Esophagus squamous epithelium (tissue), 5 donors: ENCODE measurements around the gene TMEM168. TPM values are rescaled to one million over a fixed set of nuclear protein-coding genes. Genes with fewer than 3 reads are reported as not detected.

Experiments used
- DNase-seq: peaks from one replicate; lab custom pipeline; 2025; lab: John Stamatoyannopoulos, UW
- H3K27ac ChIP-seq, 4 donors: fragments of 200-600 bp; sonication (generic); one replicate each; pipeline ENCODE4 v1.5.1; 2016 to 2019; ENCODE audit warnings: mild to moderate bottlenecking in 1 of 4
- H3K27me3 ChIP-seq, 4 donors: fragments of 200-600 bp; sonication (generic); 1 replicate in 3 of 4; 2 replicates in 1 of 4; pipeline versions ENCODE4 v1.5.1 to v1.6.0; 2017 to 2021; ENCODE audit warnings: antibody characterized with exemption in 1 of 4
- H3K36me3 ChIP-seq, 3 donors: fragments of 200-600 bp; sonication (generic); one replicate each; pipeline ENCODE4 v1.5.1; 2016 to 2019
- H3K4me1 ChIP-seq, 3 donors: fragments of 200-600 bp; sonication (generic); one replicate each; pipeline ENCODE4 v1.5.1; 2017 to 2019
- H3K4me3 ChIP-seq, 4 donors: fragments of 200-600 bp; sonication (generic); 1 replicate in 3 of 4; 2 replicates in 1 of 4; pipeline ENCODE4 v1.5.1; 2016 to 2019; ENCODE audit warnings: mild to moderate bottlenecking in 2 of 4, moderate library complexity in 1 of 4
- H3K9me3 ChIP-seq, 3 donors: fragments of 200-600 bp; sonication (generic); one replicate each; pipeline ENCODE4 v1.5.1; 2016 to 2019
- POLR2A ChIP-seq, 4 donors: fragments of 450-650 bp; IDR thresholded peaks; one replicate each; pipeline ENCODE4 v1.6.1; 2017; ENCODE audit warnings: antibody characterized with exemption in 4 of 4, mild to moderate bottlenecking in 4 of 4, moderate library complexity in 3 of 4
- WGBS, 2 donors: methylation state at CpG; one replicate each; pipeline ENCODE4 v1.1.5; 2018; 5-methylcytosine and 5-hydroxymethylcytosine counted together
- intact Hi-C: fragments of 100-400 bp; cut with DNase I; formaldehyde crosslinking; loops from one replicate; pipeline ENCODE4 v1.15.0; 2022
- total RNA-seq, 4 donors: library from RNA; depleted of rRNA; stranded (reverse); fragments of >200 nt; gene quantifications; one replicate each; pipeline ENCODE4 v1.1.0, GENCODE V29; 2016
- TF ChIP-seq, protein P1 (sequence below), 6 experiments: fragments of 450-650 bp in 4 of 6; fragments of 200-600 bp in 2 of 6; sonication (generic) in 2 of 6; IDR thresholded peaks; one replicate each; pipeline ENCODE4 v1.5.1; 2016 to 2019; ENCODE audit warnings: antibody characterized with exemption in 6 of 6, mild to moderate bottlenecking in 4 of 6, moderate library complexity in 4 of 6
- donor health status: DM: yes; HTN: yes; CAD: no.

TMEM168 gene
- total RNA-seq, 4 donors from 2014 or later, result 16.5 to 32.6 (median 21.6) TPM

DNA sequence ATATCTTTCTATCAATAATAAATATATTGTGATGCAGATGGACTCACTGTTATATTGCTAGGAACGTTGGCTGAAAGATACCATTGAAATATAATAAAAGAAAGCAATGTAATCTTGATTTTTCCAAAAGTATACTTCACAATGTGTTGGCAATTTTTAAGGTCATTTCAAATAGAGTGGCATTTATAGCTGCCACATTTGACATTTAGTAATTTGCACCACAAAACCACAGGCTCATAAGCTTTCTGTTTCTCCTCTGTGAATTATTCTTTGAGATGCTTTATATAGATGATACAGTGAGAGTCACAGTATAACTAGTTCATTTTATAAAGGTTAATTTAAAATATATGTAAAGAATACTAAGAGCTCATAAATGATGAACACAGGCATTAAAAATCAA, 44.6 kb downstream of the TMEM168 start:
- H3K4me1 ChIP-seq, result no peaks in the 10 kb centered on the region
- H3K27ac ChIP-seq, result no peak overlapping the region
- no peaks in the 10 kb centered on the region for H3K9me3 ChIP-seq
- no peak overlapping the region for H3K4me3 ChIP-seq
- 57 to 89% methylated on average over 1 of the region's 1 CpG for WGBS, 2 donors
- TF ChIP-seq, protein P1, sequence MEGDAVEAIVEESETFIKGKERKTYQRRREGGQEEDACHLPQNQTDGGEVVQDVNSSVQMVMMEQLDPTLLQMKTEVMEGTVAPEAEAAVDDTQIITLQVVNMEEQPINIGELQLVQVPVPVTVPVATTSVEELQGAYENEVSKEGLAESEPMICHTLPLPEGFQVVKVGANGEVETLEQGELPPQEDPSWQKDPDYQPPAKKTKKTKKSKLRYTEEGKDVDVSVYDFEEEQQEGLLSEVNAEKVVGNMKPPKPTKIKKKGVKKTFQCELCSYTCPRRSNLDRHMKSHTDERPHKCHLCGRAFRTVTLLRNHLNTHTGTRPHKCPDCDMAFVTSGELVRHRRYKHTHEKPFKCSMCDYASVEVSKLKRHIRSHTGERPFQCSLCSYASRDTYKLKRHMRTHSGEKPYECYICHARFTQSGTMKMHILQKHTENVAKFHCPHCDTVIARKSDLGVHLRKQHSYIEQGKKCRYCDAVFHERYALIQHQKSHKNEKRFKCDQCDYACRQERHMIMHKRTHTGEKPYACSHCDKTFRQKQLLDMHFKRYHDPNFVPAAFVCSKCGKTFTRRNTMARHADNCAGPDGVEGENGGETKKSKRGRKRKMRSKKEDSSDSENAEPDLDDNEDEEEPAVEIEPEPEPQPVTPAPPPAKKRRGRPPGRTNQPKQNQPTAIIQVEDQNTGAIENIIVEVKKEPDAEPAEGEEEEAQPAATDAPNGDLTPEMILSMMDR (IDR thresholded peaks at IDR 0.05), result no peak
- no peak for TF ChIP-seq POLR2A (IDR thresholded peaks at IDR 0.05)
- intact Hi-C loops, result no loop called here
- H3K27me3 ChIP-seq, result no peaks in the 10 kb centered on the region
- no peak for DNase-seq
- no peaks in the 10 kb centered on the region for H3K36me3 ChIP-seq

DNA sequence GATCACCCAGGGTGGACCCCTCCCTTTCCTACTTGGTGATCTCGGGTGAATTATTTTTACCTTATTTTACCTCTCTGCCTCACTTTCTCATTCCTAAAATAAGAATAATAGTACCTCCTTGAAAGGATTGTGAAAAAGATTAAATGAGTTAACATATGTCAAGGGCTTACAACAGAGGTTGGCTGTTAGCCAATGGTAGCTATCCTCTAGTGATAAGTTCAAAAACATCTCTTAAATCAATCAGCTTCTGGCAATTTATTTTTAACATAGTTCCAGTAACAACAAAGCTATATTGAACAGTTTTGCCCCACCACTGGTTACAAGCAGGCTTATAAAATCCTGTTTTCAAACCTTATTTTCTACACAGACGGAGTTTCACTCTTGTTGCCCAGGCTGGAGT, 45.4 kb downstream of the TMEM168 start:
- intact Hi-C loops, result no loop called here
- Histone ChIP-seq H3K27ac (no peak overlapping the region), H3K27me3 (no peaks in the 10 kb centered on the region), H3K36me3 (no peaks in the 10 kb centered on the region), H3K9me3 (no peaks in the 10 kb centered on the region), H3K4me3 (no peak overlapping the region), H3K4me1 (no peaks in the 10 kb centered on the region)
- DNase-seq, result no peak
- TF ChIP-seq POLR2A (IDR thresholded peaks at IDR 0.05), result no peak
- TF ChIP-seq, protein P1 (IDR thresholded peaks at IDR 0.05), result no peak
- WGBS, 2 donors, result 61 to 66% methylated on average over 2 of the region's 2 CpGs

DNA sequence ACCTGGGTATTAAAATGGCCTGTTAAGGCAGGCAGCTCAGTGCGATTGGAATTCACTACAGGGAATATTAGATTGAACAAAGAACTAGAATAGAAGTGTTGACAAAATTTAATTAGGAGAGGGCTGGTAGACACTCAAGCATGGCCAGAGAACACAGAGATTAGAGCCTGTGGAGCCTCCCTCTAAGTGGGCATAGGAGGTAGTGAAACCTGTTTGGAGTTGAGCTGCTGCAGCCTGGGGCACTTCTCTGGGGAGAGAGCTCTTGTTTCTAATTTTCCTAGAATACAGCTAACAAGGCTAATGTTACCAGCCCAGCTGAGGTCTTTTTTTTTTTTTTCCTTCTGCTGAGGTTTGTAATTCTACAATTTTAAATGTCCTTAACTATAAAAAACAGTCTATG, 46.4 kb downstream of the TMEM168 start:
- TF ChIP-seq, protein P1 (IDR thresholded peaks at IDR 0.05), result no peak
- no peak for TF ChIP-seq POLR2A (IDR thresholded peaks at IDR 0.05)
- intact Hi-C loops, result no loop called here
- WGBS, 2 donors, result 50 to 71% methylated on average over 1 of the region's 1 CpG
- no peaks in the 10 kb centered on the region for H3K9me3 ChIP-seq
- no peaks in the 10 kb centered on the region for H3K36me3 ChIP-seq
- no peaks in the 10 kb centered on the region for H3K27me3 ChIP-seq
- H3K4me3 ChIP-seq, result no peak overlapping the region
- H3K4me1 ChIP-seq, result no peaks in the 10 kb centered on the region
- no peak for DNase-seq
- H3K27ac ChIP-seq, result no peak overlapping the region

DNA sequence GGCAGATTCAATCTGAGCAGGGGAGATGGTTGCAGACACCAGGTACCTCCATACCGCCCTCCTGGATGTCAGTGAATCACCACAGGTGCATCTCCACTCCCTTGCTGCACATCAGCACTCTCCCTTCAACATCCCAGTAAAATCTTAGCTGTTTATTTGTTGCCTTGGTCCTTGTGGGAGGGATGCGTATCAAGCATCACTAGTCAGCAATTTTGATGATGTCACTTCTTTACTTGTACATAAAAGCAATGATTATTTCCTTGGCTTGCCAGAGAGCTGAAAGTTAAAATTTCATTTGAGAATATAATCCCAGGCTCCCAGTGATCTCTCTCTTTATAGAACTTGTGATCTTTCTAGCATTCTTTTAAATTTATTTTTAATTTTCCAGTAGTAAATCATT, 49.5 kb downstream of the TMEM168 start:
- TF ChIP-seq POLR2A (IDR thresholded peaks at IDR 0.05), result no peak
- TF ChIP-seq, protein P1 (IDR thresholded peaks at IDR 0.05), result no peak
- Histone ChIP-seq H3K4me3 (no peak overlapping the region), H3K27ac (no peak overlapping the region), H3K9me3 (peaks cover 0 to 9% (median 0%) of the 10 kb centered on the region in 3 donors), H3K4me1 (no peaks in the 10 kb centered on the region), H3K36me3 (no peaks in the 10 kb centered on the region), H3K27me3 (no peaks in the 10 kb centered on the region)
- 62 to 90% methylated on average over 2 of the region's 2 CpGs for WGBS, 2 donors
- no peak for DNase-seq
- intact Hi-C loops, result no loop called here

DNA sequence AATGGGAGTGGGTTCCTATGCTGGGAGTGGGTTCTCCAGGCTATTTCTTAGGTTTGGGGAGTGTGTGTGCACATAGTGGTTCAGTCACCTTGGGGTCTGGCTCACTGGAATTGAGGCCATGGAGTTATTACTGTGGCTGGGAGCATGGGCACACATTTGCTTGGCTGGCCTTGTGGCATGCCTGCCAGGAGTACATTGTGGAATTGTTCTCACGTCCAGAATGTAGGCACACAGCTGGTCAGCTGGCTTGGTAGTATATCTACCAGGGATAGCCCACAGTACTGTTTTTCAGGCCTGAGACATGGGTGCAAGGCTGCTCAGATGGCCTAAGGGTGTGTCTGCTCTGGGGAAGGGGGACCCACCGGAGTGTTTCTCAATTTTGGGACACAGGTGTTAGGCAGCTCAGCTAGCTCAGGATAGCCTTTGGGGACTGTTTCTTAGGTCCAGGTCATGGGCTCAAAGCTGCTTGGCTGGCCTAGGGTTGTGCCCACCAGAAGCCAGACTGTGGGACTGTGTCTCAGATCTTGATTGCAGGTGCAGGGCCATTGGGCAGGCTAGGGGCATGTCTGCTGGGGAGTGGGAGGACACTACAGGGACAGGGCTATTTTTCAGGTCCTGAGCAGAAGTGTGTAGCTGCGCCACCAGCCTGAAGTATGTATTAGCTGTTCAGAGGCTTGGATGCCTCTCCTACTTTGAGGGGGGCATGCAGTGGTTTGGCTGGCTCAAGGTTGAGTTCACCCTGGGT, 50.6 kb downstream of the TMEM168 start:
- no peak for DNase-seq
- H3K9me3 ChIP-seq, result peaks cover 0 to 20% (median 8%) of the 10 kb centered on the region in 3 donors
- H3K4me1 ChIP-seq, result no peaks in the 10 kb centered on the region
- H3K4me3 ChIP-seq, result no peak overlapping the region
- no peak for TF ChIP-seq POLR2A (IDR thresholded peaks at IDR 0.05)
- TF ChIP-seq, protein P1 (IDR thresholded peaks at IDR 0.05), result no peak
- H3K27me3 ChIP-seq, result no peaks in the 10 kb centered on the region
- H3K27ac ChIP-seq, result no peak overlapping the region
- no peaks in the 10 kb centered on the region for H3K36me3 ChIP-seq
- 60 to 79% methylated on average over 1 to 2 of the region's 3 CpGs for WGBS, 2 donors
- intact Hi-C loops, result no loop called here
